Measurements from ENCODE around the gene SLC37A1. TPM values are rescaled to one million over a fixed set of nuclear protein-coding genes. Genes with fewer than 3 reads are reported as not detected.

SLC37A1 gene
- total RNA-seq, 1 donor from 2014 or later, result 21.6 TPM

DNA sequence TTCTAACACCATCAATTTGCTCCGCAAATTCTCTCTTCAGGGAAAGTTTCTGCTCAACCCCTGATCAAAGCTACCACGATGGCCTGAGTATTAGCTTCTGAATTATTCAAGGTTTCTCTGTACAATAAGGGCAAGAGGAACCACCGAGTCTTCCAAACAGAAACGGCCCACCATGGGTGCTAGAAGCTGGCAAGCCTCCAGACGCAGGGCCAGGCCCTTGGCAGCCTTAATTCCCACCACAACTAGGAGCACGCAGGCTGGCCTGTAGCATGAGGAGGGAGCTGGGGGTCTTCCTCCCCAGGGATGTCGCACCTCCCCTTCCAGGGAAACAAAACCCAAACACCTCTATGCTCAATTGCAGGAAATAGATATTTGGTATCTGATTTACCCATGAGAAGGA lies 28.7 kb upstream of the SLC37A1 start:
- H3K36me3 ChIP-seq, result no peaks in the 10 kb centered on the region
- TF ChIP-seq, protein P1, sequence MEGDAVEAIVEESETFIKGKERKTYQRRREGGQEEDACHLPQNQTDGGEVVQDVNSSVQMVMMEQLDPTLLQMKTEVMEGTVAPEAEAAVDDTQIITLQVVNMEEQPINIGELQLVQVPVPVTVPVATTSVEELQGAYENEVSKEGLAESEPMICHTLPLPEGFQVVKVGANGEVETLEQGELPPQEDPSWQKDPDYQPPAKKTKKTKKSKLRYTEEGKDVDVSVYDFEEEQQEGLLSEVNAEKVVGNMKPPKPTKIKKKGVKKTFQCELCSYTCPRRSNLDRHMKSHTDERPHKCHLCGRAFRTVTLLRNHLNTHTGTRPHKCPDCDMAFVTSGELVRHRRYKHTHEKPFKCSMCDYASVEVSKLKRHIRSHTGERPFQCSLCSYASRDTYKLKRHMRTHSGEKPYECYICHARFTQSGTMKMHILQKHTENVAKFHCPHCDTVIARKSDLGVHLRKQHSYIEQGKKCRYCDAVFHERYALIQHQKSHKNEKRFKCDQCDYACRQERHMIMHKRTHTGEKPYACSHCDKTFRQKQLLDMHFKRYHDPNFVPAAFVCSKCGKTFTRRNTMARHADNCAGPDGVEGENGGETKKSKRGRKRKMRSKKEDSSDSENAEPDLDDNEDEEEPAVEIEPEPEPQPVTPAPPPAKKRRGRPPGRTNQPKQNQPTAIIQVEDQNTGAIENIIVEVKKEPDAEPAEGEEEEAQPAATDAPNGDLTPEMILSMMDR (IDR thresholded peaks at IDR 0.05), result no peak
- H3K4me3 ChIP-seq, result no peak overlapping the region
- no peaks in the 10 kb centered on the region for H3K4me1 ChIP-seq
- intact Hi-C loops (cut with DNase I), result no loop called here
- no peaks in the 10 kb centered on the region for H3K9me3 ChIP-seq
- no peaks in the 10 kb centered on the region for H3K27me3 ChIP-seq
- H3K27ac ChIP-seq, result no peak overlapping the region
- DNase-seq (no peak), ATAC-seq (no peak)

DNA sequence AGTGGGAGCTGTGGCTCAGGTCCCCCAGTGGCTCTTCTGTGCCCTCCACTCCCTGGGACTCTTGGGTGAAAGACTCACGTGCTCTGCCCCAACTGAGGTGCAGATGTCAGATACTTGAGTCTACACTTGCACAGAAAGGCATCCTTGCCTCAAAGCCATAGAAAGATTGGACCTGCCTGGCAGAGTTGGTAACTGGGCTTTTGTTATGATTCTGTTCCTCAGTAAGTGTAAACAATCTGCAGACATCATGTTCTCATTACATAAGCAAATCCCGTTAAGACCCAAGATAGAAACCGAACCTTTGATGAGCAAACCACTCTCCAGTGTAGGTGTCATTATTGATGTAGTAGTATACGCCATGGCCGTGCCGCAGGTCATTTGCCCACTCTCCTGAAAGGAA lies 27.6 kb upstream of the SLC37A1 start:
- H3K4me1 ChIP-seq, result no peaks in the 10 kb centered on the region
- DNase-seq, result no peak
- H3K27me3 ChIP-seq, result no peaks in the 10 kb centered on the region
- no peak for ATAC-seq
- intact Hi-C loops (cut with DNase I), result no loop called here
- no peak overlapping the region for H3K27ac ChIP-seq
- H3K9me3 ChIP-seq, result no peaks in the 10 kb centered on the region
- no peaks in the 10 kb centered on the region for H3K36me3 ChIP-seq
- TF ChIP-seq, protein P1 (IDR thresholded peaks at IDR 0.05), result no peak
- no peak overlapping the region for H3K4me3 ChIP-seq

- ATAC-seq, result no peak
- no peak for DNase-seq
- Histone ChIP-seq H3K4me3 (no peak overlapping the region), H3K27me3 (no peaks in the 10 kb centered on the region), H3K4me1 (no peaks in the 10 kb centered on the region), H3K27ac (no peak overlapping the region), H3K36me3 (no peaks in the 10 kb centered on the region), H3K9me3 (no peaks in the 10 kb centered on the region)
- intact Hi-C loops (cut with DNase I), result no loop called here
- TF ChIP-seq, protein P1 (IDR thresholded peaks at IDR 0.05), result no peak
Observed at GRCh38 chr21:42486531-42486930, 27.1 kb upstream of the SLC37A1 start.

DNA sequence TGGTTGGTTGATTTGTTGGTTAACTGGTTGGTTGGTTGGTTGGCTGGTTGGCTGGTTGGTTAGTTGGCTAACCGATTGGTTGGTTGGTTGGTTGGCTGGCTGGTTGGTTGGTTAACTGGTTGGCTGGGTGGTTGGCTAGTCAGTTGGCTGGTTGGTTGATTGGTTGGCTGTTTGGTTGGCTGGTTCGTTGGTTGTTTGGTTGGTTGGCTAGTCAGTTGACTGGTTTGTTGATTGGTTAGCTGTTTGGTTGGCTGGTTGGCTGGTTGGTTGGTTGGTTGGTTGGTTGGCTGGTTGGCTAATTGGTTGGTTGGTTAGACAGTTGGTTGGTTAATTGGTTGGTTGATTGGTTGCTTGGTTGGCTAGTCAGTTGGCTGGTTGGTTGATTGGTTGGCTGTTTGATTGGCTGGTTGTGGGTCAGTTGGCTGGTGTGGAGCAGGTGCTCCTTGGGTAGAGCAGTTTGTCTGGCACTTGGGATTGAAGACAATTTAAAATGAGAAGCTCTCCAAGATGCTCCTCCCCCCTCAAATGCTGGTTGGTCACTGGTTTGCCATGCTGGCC lies 24.6 kb upstream of the SLC37A1 start:
- H3K4me3 ChIP-seq, result no peak overlapping the region
- ATAC-seq, result no peak
- no peaks in the 10 kb centered on the region for H3K36me3 ChIP-seq
- no peaks in the 10 kb centered on the region for H3K27me3 ChIP-seq
- H3K4me1 ChIP-seq, result no peaks in the 10 kb centered on the region
- H3K9me3 ChIP-seq, result no peaks in the 10 kb centered on the region
- DNase-seq, result no peak
- intact Hi-C loops (cut with DNase I), result no loop called here
- TF ChIP-seq, protein P1 (IDR thresholded peaks at IDR 0.05), result no peak
- H3K27ac ChIP-seq, result no peak overlapping the region

DNA sequence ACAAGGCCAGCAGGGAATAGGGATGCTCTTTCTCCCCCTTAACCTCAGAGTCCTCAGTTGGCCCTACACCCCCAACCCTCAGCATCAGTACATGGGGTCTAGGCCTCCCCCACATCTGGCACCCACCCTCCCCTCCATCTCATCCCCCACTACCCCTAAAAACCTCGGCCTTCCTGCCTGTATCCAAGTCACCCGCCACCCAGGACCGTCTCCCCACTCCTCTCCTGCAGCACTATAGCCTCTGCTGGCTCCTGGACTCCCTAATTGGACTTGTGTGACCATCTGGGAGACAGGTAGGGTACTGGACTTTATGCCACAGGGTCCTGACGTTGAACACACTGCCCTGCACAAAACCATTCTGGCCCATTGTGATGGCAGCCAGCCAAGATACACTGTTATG lies 23.7 kb upstream of the SLC37A1 start:
- H3K27me3 ChIP-seq, result no peaks in the 10 kb centered on the region

More for the DNA sequence above, 23.7 kb upstream of the SLC37A1 start:
- Histone ChIP-seq H3K4me3 (no peak overlapping the region), H3K4me1 (no peaks in the 10 kb centered on the region), H3K9me3 (no peaks in the 10 kb centered on the region), H3K36me3 (no peaks in the 10 kb centered on the region), H3K27ac (no peak overlapping the region)
- TF ChIP-seq, protein P1 (IDR thresholded peaks at IDR 0.05), result no peak
- intact Hi-C loops (cut with DNase I), result no loop called here
- ATAC-seq (no peak), DNase-seq (no peak)

All from upper lobe of right lung (tissue), 1 donor.